Measurements from ENCODE around the gene SLC47A2. TPM values are rescaled to one million over a fixed set of nuclear protein-coding genes. Genes with fewer than 3 reads are reported as not detected.

The SLC47A2 gene
- total and polyA plus RNA-seq, 2 of the 13 experiments (the other 11 are each of a cell fraction or from before 2014, with no cell fraction given), result 0.04 TPM; not detected in 1

DNA sequence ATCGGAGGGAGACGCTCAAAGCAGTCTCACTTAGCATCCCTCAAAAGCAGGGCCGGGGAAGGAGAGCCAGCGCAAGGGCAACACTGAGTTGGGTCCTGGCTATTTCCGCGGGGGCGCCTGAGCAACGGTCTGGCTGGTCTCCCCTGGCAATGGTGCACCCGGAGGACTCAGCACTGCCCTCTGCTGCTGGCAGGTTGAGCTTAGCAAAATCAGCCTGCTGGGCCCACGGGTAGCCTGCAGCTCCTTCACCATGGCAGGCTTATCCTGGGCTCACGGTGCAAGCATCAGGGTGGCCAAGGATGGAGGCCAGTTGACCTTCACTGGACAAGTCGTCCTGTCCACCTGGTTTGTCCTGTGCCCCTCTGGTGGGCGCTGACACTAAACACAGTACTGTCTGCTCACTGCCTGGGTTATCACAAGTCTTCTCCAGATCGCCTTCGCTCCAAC lies 46.2 kb upstream of the SLC47A2 start (continued):
- TF ChIP-seq HDAC6 (IDR thresholded peaks at IDR 0.05; ENCODE audit: low read depth, low read length) (no peak), ATF1 (CRISPR knock-in tag; IDR thresholded peaks at IDR 0.05) (no peak), ZNF232 (CRISPR knock-in tag; IDR thresholded peaks at IDR 0.05; ENCODE audit: borderline replicate concordance) (0 out of 2 replicates have a peak, but pooled peaks have one; percentile 26)

DNA sequence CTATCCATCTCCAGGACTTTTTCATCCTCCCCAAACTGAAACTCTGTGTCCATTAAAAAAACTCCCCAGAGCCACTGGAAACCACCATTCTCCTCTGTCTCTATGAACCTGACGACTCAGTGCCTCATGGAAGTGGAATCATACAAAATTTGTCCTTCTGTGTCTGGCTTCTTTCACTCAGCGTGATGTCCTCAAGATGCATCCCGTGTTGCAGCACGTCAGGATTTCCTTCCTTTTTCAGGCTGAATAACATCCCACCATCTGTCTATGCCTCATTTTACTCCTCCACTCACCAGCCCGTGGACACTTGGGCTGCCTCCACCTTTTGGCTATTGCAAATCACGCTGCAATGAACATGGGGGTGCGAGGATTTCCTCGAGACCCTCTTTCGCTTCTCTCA lies 44.4 kb upstream of the SLC47A2 start:
- CTCF ChIA-PET (ENCODE audit: low intra/inter-chr PET ratio, low total read pairs), result no interaction called here
- POLR2A ChIA-PET, result interaction anchor here (1.4 kb wide), 1 partner anchor 13 kb away, joined by 3 read pairs; the partner anchor contains the start of gene ALDH3A1
- no peak for FAIRE-seq
- Histone ChIP-seq H3K27ac (ENCODE audit: extremely low read length, insufficient read depth, low read length) (no peak overlapping the region), H3K79me2 (ENCODE audit: insufficient read depth, low read length) (no peaks in the 10 kb centered on the region), H3K9me3 (ENCODE audit: low read length) (no peaks in the 10 kb centered on the region), H3K4me3 (replicated peaks in 1 of 3; ENCODE audit: insufficient read depth in 1 of 3, low read depth in 2 of 3, low read length in 3 of 3) (no peak overlapping the region), H4K20me1 (ENCODE audit: insufficient read depth, low read length) (no peaks in the 10 kb centered on the region), H3K4me1 (ENCODE audit: insufficient read depth, low read length) (peaks cover 22% of the 10 kb centered on the region), H2AFZ (ENCODE audit: low read length) (no peak overlapping the region), H3K4me2 (ENCODE audit: low read depth, low read length) (no peak overlapping the region), H3K36me3 (replicated peaks in 1 of 2; ENCODE audit: control insufficient read depth in 1 of 2, insufficient read depth in 2 of 2, low read length in 2 of 2) (no peaks in the 10 kb centered on the region), H3K27me3 (ENCODE audit: control insufficient read depth in 1 of 2, insufficient read depth in 2 of 2, low read length in 2 of 2) (0 out of 5 replicates have a peak, but pooled peaks cover 0 to 5% of the 10 kb centered on the region in 2 experiments), H3K9ac (ENCODE audit: insufficient read depth, low read depth, low read length) (no peak overlapping the region)
- 61% methylated on average over 9 of the region's 9 CpGs for WGBS (ENCODE audit: low lambda C conversion rate)
- intact Hi-C loops (cut with micrococcal nuclease; ENCODE audit: unreplicated experiment) (loop anchor here (5.0 to 10.0 kb wide), 2 partner anchors 43 to 116 kb away; partner anchors contain the start of genes ALDH3A2 and SLC47A2), in situ Hi-C loops (cut with HindIII; ENCODE audit: extremely low pct_ligation_motif_present, low pct_unique_long_range_greater_than_20kb) (loop anchor here (10.0 kb wide), 1 partner anchor 396 kb away; the partner anchor contains the start of gene B9D1)
- BruUV-seq (replicated peaks), result no TSS peak
- no peak for DNase-seq (ENCODE audit: low spot score)
- ATAC-seq, result no peak
- TF ChIP-seq, protein P1, sequence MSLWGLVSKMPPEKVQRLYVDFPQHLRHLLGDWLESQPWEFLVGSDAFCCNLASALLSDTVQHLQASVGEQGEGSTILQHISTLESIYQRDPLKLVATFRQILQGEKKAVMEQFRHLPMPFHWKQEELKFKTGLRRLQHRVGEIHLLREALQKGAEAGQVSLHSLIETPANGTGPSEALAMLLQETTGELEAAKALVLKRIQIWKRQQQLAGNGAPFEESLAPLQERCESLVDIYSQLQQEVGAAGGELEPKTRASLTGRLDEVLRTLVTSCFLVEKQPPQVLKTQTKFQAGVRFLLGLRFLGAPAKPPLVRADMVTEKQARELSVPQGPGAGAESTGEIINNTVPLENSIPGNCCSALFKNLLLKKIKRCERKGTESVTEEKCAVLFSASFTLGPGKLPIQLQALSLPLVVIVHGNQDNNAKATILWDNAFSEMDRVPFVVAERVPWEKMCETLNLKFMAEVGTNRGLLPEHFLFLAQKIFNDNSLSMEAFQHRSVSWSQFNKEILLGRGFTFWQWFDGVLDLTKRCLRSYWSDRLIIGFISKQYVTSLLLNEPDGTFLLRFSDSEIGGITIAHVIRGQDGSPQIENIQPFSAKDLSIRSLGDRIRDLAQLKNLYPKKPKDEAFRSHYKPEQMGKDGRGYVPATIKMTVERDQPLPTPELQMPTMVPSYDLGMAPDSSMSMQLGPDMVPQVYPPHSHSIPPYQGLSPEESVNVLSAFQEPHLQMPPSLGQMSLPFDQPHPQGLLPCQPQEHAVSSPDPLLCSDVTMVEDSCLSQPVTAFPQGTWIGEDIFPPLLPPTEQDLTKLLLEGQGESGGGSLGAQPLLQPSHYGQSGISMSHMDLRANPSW (CRISPR knock-in tag; IDR thresholded peaks at IDR 0.05; ENCODE audit: borderline replicate concordance), result no peak
- TF ChIP-seq ZSCAN30 (CRISPR knock-in tag; IDR thresholded peaks at IDR 0.05) (no peak), ELF3 (CRISPR knock-in tag; IDR thresholded peaks at IDR 0.05) (no peak), GABPB1 (CRISPR knock-in tag; IDR thresholded peaks at IDR 0.05) (no peak)
- TF ChIP-seq, protein P2, sequence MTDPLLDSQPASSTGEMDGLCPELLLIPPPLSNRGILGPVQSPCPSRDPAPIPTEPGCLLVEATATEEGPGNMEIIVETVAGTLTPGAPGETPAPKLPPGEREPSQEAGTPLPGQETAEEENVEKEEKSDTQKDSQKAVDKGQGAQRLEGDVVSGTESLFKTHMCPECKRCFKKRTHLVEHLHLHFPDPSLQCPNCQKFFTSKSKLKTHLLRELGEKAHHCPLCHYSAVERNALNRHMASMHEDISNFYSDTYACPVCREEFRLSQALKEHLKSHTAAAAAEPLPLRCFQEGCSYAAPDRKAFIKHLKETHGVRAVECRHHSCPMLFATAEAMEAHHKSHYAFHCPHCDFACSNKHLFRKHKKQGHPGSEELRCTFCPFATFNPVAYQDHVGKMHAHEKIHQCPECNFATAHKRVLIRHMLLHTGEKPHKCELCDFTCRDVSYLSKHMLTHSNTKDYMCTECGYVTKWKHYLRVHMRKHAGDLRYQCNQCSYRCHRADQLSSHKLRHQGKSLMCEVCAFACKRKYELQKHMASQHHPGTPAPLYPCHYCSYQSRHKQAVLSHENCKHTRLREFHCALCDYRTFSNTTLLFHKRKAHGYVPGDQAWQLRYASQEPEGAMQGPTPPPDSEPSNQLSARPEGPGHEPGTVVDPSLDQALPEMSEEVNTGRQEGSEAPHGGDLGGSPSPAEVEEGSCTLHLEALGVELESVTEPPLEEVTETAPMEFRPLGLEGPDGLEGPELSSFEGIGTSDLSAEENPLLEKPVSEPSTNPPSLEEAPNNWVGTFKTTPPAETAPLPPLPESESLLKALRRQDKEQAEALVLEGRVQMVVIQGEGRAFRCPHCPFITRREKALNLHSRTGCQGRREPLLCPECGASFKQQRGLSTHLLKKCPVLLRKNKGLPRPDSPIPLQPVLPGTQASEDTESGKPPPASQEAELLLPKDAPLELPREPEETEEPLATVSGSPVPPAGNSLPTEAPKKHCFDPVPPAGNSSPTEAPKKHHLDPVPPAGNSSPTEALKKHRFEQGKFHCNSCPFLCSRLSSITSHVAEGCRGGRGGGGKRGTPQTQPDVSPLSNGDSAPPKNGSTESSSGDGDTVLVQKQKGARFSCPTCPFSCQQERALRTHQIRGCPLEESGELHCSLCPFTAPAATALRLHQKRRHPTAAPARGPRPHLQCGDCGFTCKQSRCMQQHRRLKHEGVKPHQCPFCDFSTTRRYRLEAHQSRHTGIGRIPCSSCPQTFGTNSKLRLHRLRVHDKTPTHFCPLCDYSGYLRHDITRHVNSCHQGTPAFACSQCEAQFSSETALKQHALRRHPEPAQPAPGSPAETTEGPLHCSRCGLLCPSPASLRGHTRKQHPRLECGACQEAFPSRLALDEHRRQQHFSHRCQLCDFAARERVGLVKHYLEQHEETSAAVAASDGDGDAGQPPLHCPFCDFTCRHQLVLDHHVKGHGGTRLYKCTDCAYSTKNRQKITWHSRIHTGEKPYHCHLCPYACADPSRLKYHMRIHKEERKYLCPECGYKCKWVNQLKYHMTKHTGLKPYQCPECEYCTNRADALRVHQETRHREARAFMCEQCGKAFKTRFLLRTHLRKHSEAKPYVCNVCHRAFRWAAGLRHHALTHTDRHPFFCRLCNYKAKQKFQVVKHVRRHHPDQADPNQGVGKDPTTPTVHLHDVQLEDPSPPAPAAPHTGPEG (CRISPR knock-in tag; IDR thresholded peaks at IDR 0.05), result no peak
- TF ChIP-seq, protein P3, sequence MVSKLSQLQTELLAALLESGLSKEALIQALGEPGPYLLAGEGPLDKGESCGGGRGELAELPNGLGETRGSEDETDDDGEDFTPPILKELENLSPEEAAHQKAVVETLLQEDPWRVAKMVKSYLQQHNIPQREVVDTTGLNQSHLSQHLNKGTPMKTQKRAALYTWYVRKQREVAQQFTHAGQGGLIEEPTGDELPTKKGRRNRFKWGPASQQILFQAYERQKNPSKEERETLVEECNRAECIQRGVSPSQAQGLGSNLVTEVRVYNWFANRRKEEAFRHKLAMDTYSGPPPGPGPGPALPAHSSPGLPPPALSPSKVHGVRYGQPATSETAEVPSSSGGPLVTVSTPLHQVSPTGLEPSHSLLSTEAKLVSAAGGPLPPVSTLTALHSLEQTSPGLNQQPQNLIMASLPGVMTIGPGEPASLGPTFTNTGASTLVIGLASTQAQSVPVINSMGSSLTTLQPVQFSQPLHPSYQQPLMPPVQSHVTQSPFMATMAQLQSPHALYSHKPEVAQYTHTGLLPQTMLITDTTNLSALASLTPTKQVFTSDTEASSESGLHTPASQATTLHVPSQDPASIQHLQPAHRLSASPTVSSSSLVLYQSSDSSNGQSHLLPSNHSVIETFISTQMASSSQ (IDR thresholded peaks at IDR 0.05; ENCODE audit: low read depth), result no peak
- TF ChIP-seq, protein P3 (CRISPR knock-in tag; IDR thresholded peaks at IDR 0.05; ENCODE audit: borderline replicate concordance), result no peak
